Keratinocyte (primary cell): ENCODE data around the gene PALM3. TPM values are rescaled to one million over a fixed set of nuclear protein-coding genes. Genes with fewer than 3 reads are reported as not detected.

Source experiments
- DNase-seq: peaks from one replicate; pipeline ENCODE4 v3.0.0-alpha.2; 2011; ENCODE audit warnings: low read depth, missing footprints, low spot score
- FAIRE-seq: peaks from 2 replicates; lab custom pipeline; 2011; peaks lifted over from hg19 to GRCh38; lab: Jason Lieb, UNC
- H2AFZ ChIP-seq: 2 replicates; pipeline ENCODE4 v1.6.0; 2012; ENCODE audit warnings: low read length, control low read depth, inconsistent platforms; ENCODE audit not compliant: control insufficient read depth
- H3K27ac ChIP-seq: 2 replicates; pipeline ENCODE4 v1.5.1; 2011; ENCODE audit warnings: low read length; ENCODE audit not compliant: control insufficient read depth, insufficient read depth
- H3K27me3 ChIP-seq: 3 replicates; pipeline ENCODE4 v1.6.0; 2011; ENCODE audit warnings: low read length; ENCODE audit not compliant: control insufficient read depth, insufficient read depth; ENCODE audit errors: extremely low read depth
- H3K36me3 ChIP-seq, 2 experiments: 2 replicates in 1 of 2; 3 replicates in 1 of 2; pipeline ENCODE4 v1.5.1; 2011; ENCODE audit warnings: low read length in 2 of 2, mild to moderate bottlenecking in 1 of 2; ENCODE audit not compliant: control insufficient read depth in 2 of 2, insufficient read depth in 2 of 2; ENCODE audit errors: extremely low read depth in 1 of 2
- H3K4me1 ChIP-seq: 3 replicates; pipeline ENCODE4 v1.5.1; 2011; ENCODE audit warnings: low read length; ENCODE audit not compliant: control insufficient read depth, insufficient read depth; ENCODE audit errors: extremely low read depth
- H3K4me2 ChIP-seq: 3 replicates; pipeline ENCODE4 v1.6.0; 2011; ENCODE audit warnings: low read depth, low read length; ENCODE audit not compliant: control insufficient read depth, insufficient read depth; ENCODE audit errors: extremely low read depth
- H3K4me3 ChIP-seq, 3 experiments: fragments of 200-600 bp in 1 of 3; sonication (generic) in 1 of 3; 2 replicates in 2 of 3; 3 replicates in 1 of 3; pipeline ENCODE4 v1.5.1; 2011 to 2016; ENCODE audit warnings: low read length in 3 of 3, mild to moderate bottlenecking in 3 of 3, control low read depth in 2 of 3, inconsistent platforms in 1 of 3, low read depth in 1 of 3, mixed read lengths in 1 of 3, mixed run types in 1 of 3, moderate library complexity in 1 of 3; ENCODE audit not compliant: control insufficient read depth in 2 of 3, insufficient read depth in 2 of 3; ENCODE audit errors: extremely low read depth in 1 of 3
- H3K79me2 ChIP-seq: 2 replicates; pipeline ENCODE4 v1.6.0; 2012; ENCODE audit warnings: low read length; ENCODE audit not compliant: control insufficient read depth, insufficient read depth
- H3K9ac ChIP-seq: 3 replicates; pipeline ENCODE4 v1.6.0; 2011; ENCODE audit warnings: low read length; ENCODE audit not compliant: control insufficient read depth, insufficient read depth; ENCODE audit errors: extremely low read depth
- H3K9me1 ChIP-seq: 3 replicates; pipeline ENCODE4 v1.6.0; 2011; ENCODE audit warnings: low read length; ENCODE audit not compliant: control insufficient read depth, insufficient read depth; ENCODE audit errors: extremely low read depth
- H3K9me3 ChIP-seq: 2 replicates; pipeline ENCODE4 v1.5.1; 2012; ENCODE audit warnings: low read depth, low read length; ENCODE audit not compliant: control insufficient read depth
- H4K20me1 ChIP-seq: 3 replicates; pipeline ENCODE4 v1.6.0; 2011; ENCODE audit warnings: low read length; ENCODE audit not compliant: control insufficient read depth, insufficient read depth; ENCODE audit errors: extremely low read depth
- EZH2 ChIP-seq: IDR thresholded peaks from one replicate; pipeline ENCODE4 v1.6.1; 2012; ENCODE audit warnings: inconsistent platforms, mild to moderate bottlenecking, low read length, moderate library complexity
- dilution Hi-C: fragments of 300-500 bp; cut with MboI; formaldehyde crosslinking; loops from one replicate; pipeline ENCODE4 v1.7.0; 2020; ENCODE audit warnings: low sequenced_read_pairs; ENCODE audit not compliant: extremely low pct_ligation_motif_present
- polyA plus RNA-seq, 5 experiments: library from polyadenylated mRNA; depleted of rRNA in 3 of 5; stranded (reverse) in 3 of 5; stranded (forward) in 1 of 5; unstranded in 1 of 5; fragments of >200 nt; gene quantifications; 1 replicate in 1 of 5; 2 replicates in 3 of 5; 3 replicates in 1 of 5; pipeline versions ENCODE4 v1.2.1 to v1.2.3, GENCODE V29; 2011 to 2012; ENCODE audit warnings: missing spikeins in 2 of 5, low read depth in 1 of 5, low replicate concordance in 1 of 5
- TF ChIP-seq, protein P1 (sequence below), 3 experiments: IDR thresholded peaks in 1 of 3; conservative IDR thresholded peaks in 1 of 3; optimal IDR thresholded peaks in 1 of 3; 2 replicates in 2 of 3; 3 replicates in 1 of 3; pipeline versions ENCODE3 to v1.5.1; 2011; ENCODE audit warnings: low read length in 3 of 3, mild to moderate bottlenecking in 3 of 3, moderate library complexity in 2 of 3, control low read depth in 1 of 3, inconsistent platforms in 1 of 3; ENCODE audit not compliant: insufficient read depth in 2 of 3; ENCODE audit errors: extremely low read depth in 1 of 3

PALM3 gene
- polyA plus RNA-seq, 1 donor (not counting 4 experiments of a cell fraction or from before 2014, with no cell fraction given): not detected

DNA sequence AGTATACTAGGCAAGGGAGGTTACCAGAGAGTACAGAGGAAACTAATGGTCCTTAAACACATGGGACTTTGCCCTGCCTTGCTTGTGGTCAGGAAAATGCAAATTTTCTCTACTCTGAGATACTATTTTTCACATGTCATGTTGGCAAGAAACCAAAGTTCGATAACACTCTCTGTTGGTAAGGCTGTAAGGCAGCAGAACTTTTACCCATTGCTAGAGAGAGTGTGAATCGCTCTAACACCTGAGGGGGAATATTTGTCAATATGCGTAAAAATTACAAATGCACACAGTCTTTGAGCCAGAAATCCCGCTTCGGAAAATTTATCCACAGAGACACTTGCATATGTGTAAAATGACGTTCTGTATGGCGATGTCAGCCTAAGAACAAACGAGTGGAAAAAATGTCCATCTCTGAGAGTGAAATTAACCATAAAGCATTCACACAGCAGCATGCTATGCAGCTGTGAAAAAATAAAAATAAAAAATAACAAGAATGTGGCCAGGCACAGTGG, 46.3 kb downstream of the PALM3 start:
- Histone ChIP-seq H4K20me1 (no peaks in the 10 kb centered on the region), H3K27me3 (no peaks in the 10 kb centered on the region), H3K9me1 (no peaks in the 10 kb centered on the region), H3K36me3 (no peaks in the 10 kb centered on the region), H3K79me2 (no peaks in the 10 kb centered on the region), H3K4me3 (no peak overlapping the region), H3K27ac (no peak overlapping the region), H3K9ac (no peak overlapping the region), H3K4me2 (no peak overlapping the region), H3K9me3 (no peaks in the 10 kb centered on the region), H3K4me1 (no peaks in the 10 kb centered on the region), H2AFZ (no peak overlapping the region)
- TF ChIP-seq EZH2: no peak
- dilution Hi-C loops: no loop called here
- FAIRE-seq: no peak
- DNase-seq: no peak

DNA sequence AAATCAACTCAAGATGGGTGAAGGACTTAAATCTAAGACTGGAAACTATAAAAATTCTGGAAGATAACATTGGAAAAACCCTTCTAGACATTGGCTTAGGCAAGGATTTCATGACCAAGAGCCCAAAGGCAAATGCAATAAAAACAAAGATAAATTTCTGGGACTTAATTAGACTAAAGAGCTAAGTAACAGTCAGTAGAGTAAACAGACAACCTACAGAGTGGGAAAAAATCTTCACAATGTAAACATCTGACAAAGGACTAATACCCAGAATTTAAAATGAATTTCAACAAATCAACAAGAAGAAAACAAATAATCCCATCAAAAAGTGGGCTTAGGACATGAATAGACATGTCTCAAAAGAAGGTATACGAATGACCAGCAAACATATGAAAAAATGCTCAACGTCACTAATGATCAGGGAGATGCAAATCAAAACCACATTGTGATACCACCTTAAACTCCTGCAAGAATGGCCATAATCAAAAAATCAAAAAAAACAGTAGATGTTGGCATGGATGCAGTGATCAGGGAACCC, 49.4 kb downstream of the PALM3 start:
- Histone ChIP-seq H3K9me3 (no peaks in the 10 kb centered on the region), H3K4me3 (no peak overlapping the region), H3K27ac (no peak overlapping the region), H3K79me2 (no peaks in the 10 kb centered on the region), H3K9ac (no peak overlapping the region), H2AFZ (no peak overlapping the region), H3K9me1 (no peaks in the 10 kb centered on the region), H3K4me1 (peaks cover 2% of the 10 kb centered on the region), H3K27me3 (no peaks in the 10 kb centered on the region), H3K4me2 (no peak overlapping the region), H4K20me1 (no peaks in the 10 kb centered on the region), H3K36me3 (no peaks in the 10 kb centered on the region)
- TF ChIP-seq, protein P1, sequence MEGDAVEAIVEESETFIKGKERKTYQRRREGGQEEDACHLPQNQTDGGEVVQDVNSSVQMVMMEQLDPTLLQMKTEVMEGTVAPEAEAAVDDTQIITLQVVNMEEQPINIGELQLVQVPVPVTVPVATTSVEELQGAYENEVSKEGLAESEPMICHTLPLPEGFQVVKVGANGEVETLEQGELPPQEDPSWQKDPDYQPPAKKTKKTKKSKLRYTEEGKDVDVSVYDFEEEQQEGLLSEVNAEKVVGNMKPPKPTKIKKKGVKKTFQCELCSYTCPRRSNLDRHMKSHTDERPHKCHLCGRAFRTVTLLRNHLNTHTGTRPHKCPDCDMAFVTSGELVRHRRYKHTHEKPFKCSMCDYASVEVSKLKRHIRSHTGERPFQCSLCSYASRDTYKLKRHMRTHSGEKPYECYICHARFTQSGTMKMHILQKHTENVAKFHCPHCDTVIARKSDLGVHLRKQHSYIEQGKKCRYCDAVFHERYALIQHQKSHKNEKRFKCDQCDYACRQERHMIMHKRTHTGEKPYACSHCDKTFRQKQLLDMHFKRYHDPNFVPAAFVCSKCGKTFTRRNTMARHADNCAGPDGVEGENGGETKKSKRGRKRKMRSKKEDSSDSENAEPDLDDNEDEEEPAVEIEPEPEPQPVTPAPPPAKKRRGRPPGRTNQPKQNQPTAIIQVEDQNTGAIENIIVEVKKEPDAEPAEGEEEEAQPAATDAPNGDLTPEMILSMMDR (optimal IDR thresholded peaks at IDR 0.05 in 1 of 3, IDR thresholded peaks at IDR 0.05 in 1 of 3, conservative IDR thresholded peaks at IDR 0.05 in 1 of 3; ENCODE audit: extremely low read depth in 1 of 3, insufficient read depth in 2 of 3, low read length in 3 of 3): no peak
- TF ChIP-seq EZH2: no peak
- FAIRE-seq: no peak
- dilution Hi-C loops: no loop called here
- DNase-seq: no peak
